SK-N-SH treated with all-trans-retinoic acid at 6 μM for 48 hours (cell line): ENCODE results near the gene DRD3.

ENCODE experiments used
- ARNTL ChIP-seq: fragments of 450-650 bp; formaldehyde crosslinking; IDR thresholded peaks from 2 replicates; pipeline ENCODE4 v1.5.0; 2020; ENCODE audit warnings: low read depth, mild to moderate bottlenecking, moderate library complexity, borderline replicate concordance
- BACH2 ChIP-seq: fragments of 250-450 bp; sonication (Bioruptor Pico); IDR thresholded peaks from 2 replicates; pipeline ENCODE4 v1.9.0; 2021; ENCODE audit warnings: mild to moderate bottlenecking, borderline replicate concordance
- ESRRG ChIP-seq: fragments of 250-450 bp; sonication (Bioruptor Pico); IDR thresholded peaks from 2 replicates; pipeline ENCODE4 v1.6.1; 2021; ENCODE audit warnings: mild to moderate bottlenecking
- ISL1 ChIP-seq: fragments of 250-450 bp; sonication (Bioruptor Pico); IDR thresholded peaks from 2 replicates; pipeline ENCODE4 v2.1.2; 2022; ENCODE audit warnings: mild to moderate bottlenecking, moderate library complexity
- OSR1 ChIP-seq: fragments of 250-450 bp; sonication (Bioruptor Pico); IDR thresholded peaks from 2 replicates; pipeline ENCODE4 v1.8.0; 2022; ENCODE audit warnings: moderate library complexity, mild to moderate bottlenecking, inconsistent platforms
- PPARA ChIP-seq: fragments of 250-450 bp; sonication (Bioruptor Pico); IDR thresholded peaks from 2 replicates; pipeline ENCODE4 v1.5.0; 2020; ENCODE audit warnings: mild to moderate bottlenecking, borderline replicate concordance
- RARB ChIP-seq: fragments of 250-450 bp; sonication (Bioruptor Pico); IDR thresholded peaks from 2 replicates; pipeline ENCODE4 v1.8.0; 2021; ENCODE audit warnings: mild to moderate bottlenecking, moderate library complexity
- TOX ChIP-seq: fragments of 250-450 bp; sonication (Bioruptor Pico); IDR thresholded peaks from 2 replicates; pipeline ENCODE4 v1.8.0; 2021; ENCODE audit warnings: mild to moderate bottlenecking, moderate library complexity, borderline replicate concordance
- ZFP3 ChIP-seq: fragments of 250-450 bp; sonication (Bioruptor Pico); IDR thresholded peaks from 2 replicates; pipeline ENCODE4 v1.5.0; 2020; ENCODE audit warnings: mild to moderate bottlenecking, moderate library complexity
- ZNF565 ChIP-seq: fragments of 450-650 bp; formaldehyde crosslinking; conservative IDR thresholded peaks from 2 replicates; pipeline ENCODE4 v1.5.0; 2020; ENCODE audit warnings: low read depth, mild to moderate bottlenecking, moderate library complexity
- ZNF70 ChIP-seq: fragments of 450-650 bp; formaldehyde crosslinking; IDR thresholded peaks from 2 replicates; pipeline ENCODE4 v1.5.0; 2020; ENCODE audit warnings: mild to moderate bottlenecking, moderate library complexity
- TF ChIP-seq, protein P1 (sequence below): fragments of 250-450 bp; sonication (Bioruptor Pico); IDR thresholded peaks from 2 replicates; pipeline ENCODE4 v1.8.0; 2020; ENCODE audit warnings: mild to moderate bottlenecking, moderate library complexity, borderline replicate concordance
- TF ChIP-seq, protein P2 (sequence below): fragments of 250-450 bp; sonication (Bioruptor Pico); IDR thresholded peaks from 2 replicates; pipeline ENCODE4 v1.5.1; 2021; ENCODE audit warnings: mild to moderate bottlenecking, moderate library complexity
- TF ChIP-seq, protein P3 (sequence below): fragments of 250-450 bp; sonication (Bioruptor Pico); IDR thresholded peaks from 2 replicates; pipeline ENCODE4 v1.5.1; 2020; ENCODE audit warnings: low read depth, mild to moderate bottlenecking, moderate library complexity

GRCh38 chr3:114095796-114096195, 83.1 kb downstream of the DRD3 start:
- TF ChIP-seq ZNF565 (CRISPR knock-in tag) (no peak), ZFP3 (CRISPR knock-in tag) (no peak), BACH2 (CRISPR knock-in tag) (no peak), TOX (CRISPR knock-in tag) (no peak), ARNTL (CRISPR knock-in tag) (no peak), RARB (CRISPR knock-in tag) (no peak), ZNF70 (CRISPR knock-in tag) (no peak), PPARA (CRISPR knock-in tag) (no peak), OSR1 (CRISPR knock-in tag) (no peak), ESRRG (CRISPR knock-in tag) (no peak), ISL1 (CRISPR knock-in tag) (no peak)
- TF ChIP-seq, protein P1, sequence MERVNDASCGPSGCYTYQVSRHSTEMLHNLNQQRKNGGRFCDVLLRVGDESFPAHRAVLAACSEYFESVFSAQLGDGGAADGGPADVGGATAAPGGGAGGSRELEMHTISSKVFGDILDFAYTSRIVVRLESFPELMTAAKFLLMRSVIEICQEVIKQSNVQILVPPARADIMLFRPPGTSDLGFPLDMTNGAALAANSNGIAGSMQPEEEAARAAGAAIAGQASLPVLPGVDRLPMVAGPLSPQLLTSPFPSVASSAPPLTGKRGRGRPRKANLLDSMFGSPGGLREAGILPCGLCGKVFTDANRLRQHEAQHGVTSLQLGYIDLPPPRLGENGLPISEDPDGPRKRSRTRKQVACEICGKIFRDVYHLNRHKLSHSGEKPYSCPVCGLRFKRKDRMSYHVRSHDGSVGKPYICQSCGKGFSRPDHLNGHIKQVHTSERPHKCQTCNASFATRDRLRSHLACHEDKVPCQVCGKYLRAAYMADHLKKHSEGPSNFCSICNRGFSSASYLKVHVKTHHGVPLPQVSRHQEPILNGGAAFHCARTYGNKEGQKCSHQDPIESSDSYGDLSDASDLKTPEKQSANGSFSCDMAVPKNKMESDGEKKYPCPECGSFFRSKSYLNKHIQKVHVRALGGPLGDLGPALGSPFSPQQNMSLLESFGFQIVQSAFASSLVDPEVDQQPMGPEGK (CRISPR knock-in tag), result no peak
- TF ChIP-seq, protein P2, sequence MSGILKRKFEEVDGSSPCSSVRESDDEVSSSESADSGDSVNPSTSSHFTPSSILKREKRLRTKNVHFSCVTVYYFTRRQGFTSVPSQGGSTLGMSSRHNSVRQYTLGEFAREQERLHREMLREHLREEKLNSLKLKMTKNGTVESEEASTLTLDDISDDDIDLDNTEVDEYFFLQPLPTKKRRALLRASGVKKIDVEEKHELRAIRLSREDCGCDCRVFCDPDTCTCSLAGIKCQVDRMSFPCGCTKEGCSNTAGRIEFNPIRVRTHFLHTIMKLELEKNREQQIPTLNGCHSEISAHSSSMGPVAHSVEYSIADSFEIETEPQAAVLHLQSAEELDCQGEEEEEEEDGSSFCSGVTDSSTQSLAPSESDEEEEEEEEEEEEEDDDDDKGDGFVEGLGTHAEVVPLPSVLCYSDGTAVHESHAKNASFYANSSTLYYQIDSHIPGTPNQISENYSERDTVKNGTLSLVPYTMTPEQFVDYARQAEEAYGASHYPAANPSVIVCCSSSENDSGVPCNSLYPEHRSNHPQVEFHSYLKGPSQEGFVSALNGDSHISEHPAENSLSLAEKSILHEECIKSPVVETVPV (CRISPR knock-in tag), result no peak
- TF ChIP-seq, protein P3, sequence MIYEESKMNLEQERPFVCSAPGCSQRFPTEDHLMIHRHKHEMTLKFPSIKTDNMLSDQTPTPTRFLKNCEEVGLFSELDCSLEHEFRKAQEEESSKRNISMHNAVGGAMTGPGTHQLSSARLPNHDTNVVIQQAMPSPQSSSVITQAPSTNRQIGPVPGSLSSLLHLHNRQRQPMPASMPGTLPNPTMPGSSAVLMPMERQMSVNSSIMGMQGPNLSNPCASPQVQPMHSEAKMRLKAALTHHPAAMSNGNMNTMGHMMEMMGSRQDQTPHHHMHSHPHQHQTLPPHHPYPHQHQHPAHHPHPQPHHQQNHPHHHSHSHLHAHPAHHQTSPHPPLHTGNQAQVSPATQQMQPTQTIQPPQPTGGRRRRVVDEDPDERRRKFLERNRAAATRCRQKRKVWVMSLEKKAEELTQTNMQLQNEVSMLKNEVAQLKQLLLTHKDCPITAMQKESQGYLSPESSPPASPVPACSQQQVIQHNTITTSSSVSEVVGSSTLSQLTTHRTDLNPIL (CRISPR knock-in tag), result no peak
